Kidney capillary endothelial cell (primary cell): Measurements from ENCODE around the gene STK17B.

Source experiments
- DNase-seq: peaks from one replicate; pipeline ENCODE4 v3.0.0-alpha.2; 2018; ENCODE audit warnings: low spot score

The STK17B gene

DNA sequence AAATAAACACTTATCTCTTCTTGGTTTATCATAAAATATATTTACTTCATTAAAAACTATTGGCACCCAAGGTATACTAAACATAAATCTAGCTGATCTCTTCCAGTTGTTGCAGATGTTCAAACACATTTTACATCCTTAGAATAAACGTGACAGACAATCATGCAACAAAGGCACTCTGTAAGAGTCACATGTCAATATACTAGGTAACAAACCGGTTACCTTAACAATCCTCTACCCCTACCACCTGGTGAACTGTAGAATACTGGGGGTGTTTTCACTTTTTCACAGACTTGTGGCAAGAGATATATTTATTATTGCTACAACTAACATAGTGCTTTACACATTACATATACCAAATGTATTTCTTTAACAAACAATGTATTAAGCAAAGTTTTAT, 15.8 kb downstream of the STK17B start:
- DNase-seq = no peak

DNA sequence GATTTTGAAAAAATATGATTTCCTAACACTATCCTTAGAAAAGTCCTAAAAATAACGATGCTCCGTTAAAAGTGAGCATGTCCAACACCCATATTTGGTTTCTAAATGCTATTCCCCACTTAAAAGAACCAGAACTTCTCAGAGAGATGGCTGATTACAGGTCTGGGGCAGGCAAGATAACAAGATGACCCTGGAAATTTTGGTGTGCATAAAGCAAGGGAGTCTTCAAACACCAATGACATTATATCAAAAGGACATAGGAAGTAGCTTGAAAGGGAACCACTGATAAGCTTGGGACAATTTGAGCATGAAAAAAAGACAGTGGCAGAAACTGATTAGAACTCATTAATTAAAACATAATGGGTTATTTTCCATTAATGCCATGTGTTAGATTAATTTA, 17.9 kb downstream of the STK17B start:
- DNase-seq = no peak

DNA sequence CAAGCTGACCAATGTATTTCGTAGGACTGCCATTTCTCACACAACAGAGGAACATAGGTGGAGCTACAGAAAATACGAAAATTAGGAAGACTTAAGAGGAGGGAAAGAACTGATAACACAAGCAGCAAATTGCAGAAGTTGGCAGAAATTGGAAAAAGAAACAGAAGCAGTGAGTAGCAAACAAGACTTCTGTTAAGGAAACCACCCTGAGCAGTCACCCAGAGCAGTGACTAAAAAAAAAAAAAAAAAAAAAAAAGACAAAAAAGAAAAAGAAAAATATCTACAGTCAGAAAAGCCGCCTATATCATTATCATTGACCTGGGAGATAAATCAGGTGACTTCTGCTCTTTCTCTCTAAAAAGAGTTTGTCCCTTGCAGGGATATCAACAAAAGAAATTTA, 21.4 kb downstream of the STK17B start:
- no peak for DNase-seq

DNA sequence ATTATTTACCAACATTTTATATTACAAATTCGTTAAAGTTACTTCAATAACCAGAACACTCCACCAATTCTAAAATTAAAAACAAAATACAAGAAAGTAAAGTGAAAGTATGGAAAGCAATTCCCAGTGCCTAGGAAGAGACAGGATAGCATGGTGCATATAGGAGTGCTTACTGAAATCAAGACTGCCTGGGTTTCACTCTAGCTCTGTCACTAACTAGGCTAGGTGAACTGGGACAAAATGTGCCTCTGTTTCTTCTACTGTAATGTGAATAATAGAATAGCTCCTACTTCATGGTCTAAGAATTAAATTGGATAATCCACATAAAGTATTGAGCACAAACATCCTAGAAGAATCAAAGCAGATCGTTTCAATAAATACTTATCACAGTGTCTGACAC, 22.6 kb downstream of the STK17B start:
- DNase-seq = no peak

DNA sequence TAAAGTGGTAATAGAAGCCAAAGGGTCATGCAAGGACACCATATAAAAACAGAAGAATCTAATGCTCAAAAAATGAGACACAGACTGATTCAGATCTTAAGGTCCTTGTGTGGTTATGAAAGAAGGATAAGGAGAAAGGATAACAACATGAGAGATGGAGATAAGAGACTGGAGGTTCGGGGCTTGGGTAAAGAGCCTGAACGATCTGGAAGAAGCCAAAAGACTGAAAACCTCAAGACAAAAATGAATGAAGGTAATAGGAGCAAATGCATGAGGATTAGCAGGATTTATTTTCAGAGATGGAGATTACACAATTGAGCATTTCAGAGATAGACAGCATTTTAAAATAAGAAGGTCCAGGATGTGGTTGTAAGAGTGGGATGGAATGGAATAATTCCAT, 26.1 kb downstream of the STK17B start:
- DNase-seq = no peak

DNA sequence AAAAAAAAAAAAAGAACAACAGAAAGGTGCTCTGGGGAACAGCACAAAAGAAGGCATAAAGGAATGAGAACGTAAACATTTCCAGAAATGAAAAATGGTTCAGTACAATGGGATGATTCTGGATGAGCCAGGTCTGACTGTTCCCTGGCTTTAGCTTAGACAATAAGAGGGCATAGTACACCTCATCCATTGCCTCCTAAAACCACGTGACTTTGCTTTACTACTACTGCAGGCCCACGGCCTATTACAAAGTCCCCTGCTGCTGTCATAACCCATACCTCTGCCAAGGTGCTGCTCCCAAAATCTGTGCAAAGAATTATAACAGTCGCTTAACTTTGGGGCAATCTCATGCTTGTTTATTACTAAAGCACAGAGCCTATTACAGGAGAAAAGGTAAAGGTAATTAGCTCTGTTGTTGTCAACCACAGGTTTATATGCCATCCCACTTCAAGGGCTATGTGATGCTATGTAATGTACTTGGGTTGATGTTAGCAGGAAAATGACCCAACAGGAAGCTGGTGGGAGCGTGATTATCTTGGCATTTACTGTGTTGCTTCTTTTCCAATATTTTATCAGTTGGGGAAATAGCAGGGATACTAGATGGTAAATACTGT, 26.8 kb downstream of the STK17B start:
- no peak for DNase-seq

DNA sequence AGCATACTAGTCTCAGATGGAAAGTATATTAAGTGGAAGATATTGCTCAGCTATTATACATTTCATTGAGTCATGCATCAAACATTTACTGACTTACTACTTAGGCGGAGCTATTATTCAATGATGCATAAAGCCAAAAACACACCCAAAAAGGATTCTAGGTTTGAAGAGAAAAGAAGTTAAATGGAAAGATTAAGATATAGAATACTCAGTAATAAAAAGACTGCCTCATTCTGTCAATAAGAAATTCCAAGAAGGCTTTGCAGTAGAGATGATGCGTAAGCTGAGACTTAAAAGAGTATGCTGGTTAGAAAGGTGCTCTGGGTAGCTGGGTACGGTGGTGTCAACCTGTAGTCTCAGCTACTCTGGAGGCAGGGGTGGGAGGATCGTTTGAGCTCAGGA, 27.6 kb downstream of the STK17B start:
- no peak for DNase-seq

DNA sequence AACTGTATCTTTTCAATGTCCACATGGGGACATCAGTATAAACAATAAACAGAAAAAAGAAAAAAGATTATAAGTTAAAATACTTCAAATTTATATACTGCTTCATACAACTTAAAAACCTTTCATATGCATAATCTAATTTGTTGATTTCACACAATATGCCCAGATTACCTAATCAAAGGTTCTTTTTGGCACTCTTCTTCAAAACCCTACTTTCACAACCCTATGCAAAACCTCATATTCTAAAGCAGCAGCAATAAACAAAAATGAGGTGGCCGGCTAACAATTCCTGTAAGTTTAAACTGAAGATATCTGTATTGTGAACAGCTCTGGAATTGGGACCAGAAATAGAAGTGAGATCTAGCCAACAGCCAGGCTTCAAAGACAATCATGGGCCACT, 28.6 kb downstream of the STK17B start:
- DNase-seq = no peak

DNA sequence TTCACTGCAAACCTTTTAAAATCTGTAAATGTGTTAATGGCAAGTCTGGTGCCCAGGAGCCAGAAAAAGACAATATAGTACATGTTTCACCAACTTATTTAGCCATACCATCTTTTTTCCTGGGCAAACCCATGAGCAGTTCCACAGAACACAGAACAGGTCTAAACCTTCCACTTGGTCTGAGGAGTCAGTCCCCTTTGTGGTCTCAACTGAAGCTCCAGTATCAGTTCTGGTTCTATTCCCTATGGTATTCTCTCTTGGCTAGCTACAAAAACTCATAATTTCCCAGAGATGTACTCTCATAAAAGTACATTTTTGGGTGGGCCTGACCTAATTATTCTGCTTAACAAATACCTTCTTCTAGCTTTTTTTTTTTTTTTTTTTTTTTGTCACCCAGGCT, 31.2 kb downstream of the STK17B start:
- no peak for DNase-seq

DNA sequence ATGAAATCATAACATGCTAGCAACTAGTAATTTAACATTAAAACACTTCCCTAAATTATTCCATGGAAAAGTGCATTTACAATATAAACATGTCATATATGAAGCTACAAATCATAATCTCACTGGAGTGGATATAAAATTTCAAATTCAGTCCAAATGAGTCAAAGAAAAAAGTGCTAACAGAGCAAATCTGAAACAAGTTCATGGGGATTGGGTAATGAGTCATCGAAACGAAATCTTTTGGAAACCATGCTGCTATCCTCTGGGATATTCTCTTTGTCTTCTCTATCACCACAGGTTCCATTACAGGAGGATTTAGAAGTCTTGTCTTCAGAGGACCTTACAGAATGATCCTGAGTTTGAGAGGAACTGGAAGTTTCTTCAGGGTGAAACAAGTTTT, 34.1 kb downstream of the STK17B start:
- no peak for DNase-seq

DNA sequence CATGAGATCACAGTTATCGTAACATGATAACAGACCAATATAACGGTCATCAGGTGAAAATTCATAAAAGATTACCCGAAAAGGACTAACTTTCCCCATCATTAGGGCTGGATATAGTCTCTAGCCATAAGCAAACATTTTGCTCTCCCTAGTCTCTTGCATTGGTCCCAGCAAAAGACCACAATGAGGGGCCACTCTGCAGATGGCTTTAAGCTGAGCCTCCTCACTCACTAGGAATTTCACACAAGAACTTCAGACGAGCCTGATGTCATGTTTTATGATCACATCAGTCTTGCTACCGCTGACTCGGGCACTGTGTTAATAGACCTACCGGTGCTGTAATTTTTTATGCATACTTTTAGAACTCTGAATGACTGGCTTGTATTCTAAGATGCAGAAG, 35.2 kb downstream of the STK17B start:
- DNase-seq = no peak

DNA sequence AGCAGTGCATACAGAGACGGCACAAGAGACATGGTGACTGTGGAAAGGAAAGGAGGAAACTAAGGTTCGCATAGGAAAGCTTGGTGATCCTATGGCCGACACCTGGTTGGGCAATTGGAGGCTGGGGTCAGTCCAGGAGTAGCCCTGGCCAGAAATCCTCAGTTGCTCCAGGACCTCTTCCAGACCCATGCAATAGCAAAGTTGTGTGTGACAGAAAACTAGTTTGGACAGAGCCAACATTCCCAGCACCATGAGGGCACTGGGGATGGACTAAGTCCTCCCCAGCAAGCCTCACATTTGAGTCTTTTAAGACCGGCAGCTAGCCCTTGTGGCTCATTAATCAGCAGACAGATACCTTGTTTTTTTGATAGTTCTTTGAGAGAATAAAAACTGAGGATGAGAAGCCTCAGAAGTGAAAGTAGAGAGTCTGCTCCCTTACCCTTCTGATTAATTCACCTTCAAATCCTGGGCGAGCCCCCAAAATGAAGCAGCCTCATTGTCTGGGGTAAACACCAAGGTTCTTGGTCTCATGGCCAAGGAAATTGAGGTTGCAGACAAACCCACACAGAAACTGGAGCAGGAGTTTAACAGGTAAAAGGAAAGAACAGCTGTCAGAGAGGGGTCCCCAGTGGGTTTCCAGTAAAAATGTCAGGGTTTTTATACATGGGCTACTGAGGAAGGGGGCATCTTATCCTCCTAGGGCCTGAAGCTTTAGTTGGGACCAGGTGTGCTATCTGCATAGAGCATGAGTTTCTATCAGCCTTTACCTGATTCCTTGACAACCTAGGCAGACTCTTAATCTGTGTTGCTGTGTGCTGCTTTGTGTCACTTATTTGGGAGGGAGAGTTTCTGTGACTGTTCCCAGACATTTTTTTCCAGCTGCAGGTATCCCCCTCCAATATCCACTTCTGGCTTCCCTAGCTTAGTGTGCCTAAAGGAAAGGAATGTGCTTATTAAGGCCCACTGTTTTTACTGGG, 39.1 kb downstream of the STK17B start:
- no peak for DNase-seq

DNA sequence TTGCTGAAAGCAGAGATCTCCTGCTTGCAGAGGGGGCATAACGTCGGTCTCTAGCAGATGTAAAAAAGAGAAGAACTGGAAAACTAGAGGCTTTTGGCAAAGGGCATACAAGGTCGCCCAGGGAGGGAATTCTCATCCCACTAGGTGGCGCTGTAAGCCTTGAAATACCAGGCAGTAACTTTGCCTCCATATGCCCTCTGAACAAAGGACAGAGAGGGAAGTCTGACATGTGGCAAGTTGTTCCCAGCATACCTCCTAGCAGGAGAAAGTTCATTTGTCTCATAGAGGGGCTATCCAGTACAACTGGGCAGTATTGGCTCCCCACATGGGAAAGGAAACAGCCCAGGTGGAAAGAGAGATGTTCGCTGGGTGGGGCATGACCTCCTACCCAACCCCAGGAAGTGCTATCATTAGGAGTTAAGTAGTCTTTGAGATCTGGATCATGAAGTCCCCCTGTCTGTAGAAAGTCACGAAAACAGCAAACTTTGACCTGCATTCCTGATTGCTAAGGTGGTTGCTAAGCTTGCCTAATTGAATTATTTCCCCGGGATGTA, 39.9 kb downstream of the STK17B start:
- no peak for DNase-seq

DNA sequence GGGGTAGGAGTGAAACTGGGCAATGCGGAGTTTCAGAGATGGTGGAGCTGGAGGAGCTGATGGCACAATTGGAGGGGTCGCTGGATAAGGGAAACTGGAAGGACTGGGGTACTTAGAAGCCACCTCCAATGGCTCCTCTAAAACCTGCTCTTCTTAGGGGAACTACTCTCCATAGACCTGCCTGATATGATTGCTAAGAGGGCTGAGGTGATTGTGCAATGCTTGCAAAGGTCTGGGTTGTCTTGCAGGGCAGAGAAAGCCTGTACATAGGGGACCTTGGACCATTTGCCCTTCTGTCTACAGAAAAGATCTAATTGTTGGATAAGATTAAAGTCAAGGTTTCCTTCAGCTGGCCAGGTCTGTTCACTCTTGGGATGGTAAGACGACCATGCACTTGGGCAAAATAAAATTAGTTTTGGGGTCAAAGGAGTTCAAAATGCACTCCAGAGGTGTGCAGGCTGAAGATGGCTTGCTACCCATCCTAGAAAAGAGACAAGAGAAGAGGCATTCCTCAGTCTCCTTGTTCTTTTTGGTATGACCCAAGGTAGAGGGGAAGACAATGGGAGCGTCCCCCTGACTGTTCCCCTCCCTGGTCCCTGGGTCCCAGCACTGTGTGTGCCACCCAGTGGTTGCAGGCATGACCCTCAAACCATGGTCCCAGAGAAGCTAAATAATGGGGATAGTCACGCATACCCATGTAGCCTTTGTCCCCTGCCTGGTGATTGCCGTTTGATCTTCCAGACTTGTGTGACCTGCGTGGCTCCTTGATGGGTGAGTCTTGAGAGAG, 41.1 kb downstream of the STK17B start:
- no peak for DNase-seq

DNA sequence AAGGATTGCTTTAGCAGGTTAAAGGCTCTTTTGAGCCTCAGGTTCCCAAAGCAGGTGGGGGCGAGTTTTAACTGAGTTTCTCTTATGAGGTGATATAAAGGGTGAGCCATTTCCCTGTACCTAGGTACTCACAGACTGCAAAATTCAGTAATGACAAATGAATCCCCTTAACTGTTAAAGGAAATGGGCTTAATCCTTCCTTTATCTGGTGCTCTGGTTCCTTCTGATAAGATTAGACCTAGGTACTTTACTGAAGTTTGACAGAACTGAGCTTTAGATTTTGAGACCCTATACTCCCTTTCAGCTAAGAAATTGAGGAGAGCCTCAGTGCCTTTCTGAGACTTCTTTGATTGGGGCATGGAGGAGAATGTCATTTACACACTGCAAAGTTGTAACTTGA, 42.6 kb downstream of the STK17B start:
- no peak for DNase-seq

DNA sequence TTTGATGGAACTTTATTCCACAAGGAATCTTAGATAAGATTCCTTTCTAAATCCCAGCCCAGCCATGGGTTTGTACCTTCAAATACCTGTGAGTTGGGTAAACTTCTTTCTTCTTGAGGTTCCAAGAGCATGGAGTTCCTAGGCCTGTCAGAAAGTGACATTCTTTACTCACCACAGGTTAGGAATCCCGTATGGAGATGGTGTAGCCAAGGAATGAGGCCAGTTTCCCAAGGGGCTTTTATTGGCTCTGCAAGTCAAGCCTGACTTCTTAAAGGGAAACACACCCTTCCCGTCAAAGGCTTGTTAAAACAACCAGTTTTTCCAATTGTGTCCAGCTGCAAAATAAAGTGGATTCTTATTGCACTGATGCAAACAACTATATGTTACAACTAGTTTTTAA, 45.8 kb downstream of the STK17B start:
- no peak for DNase-seq

DNA sequence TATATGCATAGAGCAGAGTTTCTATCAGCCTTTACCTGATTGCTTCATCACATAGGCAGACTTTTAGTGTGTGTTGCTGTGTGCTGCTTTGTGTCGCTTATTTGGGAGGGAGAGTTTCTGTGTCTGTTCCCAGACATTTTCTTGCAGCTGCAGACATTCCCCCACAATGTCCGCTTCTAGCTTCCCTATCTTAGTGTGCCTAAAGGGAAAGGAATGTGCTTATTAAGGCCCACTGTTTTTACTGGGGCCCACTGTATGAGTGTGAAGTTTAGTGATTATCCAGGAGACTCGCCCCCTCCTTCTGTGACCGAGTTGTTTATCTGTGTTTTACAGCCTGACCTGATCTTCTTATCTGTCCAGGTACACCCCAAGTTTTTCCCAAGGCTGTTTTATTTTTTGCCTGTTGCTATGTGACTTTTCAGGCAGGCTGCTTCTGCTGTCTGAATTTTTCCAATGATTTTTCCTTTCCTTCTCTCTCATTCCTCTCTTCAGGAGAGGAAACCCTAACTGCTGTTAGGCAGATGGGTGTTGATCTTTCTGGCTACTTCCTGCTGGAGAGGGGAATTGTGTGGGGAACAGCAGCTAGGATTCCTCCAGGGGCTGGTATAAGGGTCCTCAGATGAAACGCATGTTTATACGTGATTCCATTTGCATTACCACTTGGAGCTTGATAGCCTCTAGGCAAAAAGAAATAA, 47.6 kb downstream of the STK17B start:
- no peak for DNase-seq

DNA sequence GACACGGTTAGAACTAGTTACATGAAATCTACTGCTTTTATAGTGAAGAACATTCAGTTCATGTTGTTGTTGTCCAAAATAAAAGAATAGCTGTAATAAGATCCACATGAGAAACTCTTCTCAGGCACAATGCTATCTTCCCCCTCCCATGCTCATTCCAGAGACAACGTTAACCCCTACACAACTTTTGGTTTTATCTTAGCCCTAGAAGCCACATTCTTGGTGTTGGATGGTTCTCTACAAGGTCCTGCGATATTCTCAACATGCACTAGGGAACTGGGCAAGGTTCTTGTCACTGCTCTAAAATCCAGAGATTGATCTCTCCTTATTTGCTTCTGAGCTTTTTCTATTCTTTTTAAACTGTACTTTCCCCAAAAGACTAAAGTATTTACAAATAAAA, 51.5 kb downstream of the STK17B start:
- DNase-seq = no peak

DNA sequence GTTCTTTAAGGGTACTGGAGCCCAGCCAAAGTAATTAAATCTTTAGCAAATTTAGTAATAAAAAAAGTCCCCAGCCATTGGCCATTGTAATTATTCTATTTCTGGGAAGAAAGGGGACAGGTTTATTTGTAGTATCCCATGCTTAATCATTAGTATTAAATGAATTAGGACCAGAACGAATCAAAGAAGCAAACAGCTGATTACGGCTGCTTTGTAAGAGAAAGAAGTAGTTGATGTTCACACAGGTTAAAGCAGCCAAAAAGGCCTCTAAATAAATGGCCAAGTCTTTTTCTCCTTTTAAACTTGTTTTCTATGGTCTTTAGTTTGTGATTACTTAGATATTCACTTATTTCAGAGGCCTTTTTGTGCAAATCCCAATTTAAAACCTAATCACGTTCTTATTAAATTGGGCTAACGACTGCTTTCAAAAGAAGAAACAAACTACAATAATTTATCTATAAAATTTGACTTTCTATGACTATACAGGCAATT, 54.1 kb downstream of the STK17B start:
- no peak for DNase-seq

DNA sequence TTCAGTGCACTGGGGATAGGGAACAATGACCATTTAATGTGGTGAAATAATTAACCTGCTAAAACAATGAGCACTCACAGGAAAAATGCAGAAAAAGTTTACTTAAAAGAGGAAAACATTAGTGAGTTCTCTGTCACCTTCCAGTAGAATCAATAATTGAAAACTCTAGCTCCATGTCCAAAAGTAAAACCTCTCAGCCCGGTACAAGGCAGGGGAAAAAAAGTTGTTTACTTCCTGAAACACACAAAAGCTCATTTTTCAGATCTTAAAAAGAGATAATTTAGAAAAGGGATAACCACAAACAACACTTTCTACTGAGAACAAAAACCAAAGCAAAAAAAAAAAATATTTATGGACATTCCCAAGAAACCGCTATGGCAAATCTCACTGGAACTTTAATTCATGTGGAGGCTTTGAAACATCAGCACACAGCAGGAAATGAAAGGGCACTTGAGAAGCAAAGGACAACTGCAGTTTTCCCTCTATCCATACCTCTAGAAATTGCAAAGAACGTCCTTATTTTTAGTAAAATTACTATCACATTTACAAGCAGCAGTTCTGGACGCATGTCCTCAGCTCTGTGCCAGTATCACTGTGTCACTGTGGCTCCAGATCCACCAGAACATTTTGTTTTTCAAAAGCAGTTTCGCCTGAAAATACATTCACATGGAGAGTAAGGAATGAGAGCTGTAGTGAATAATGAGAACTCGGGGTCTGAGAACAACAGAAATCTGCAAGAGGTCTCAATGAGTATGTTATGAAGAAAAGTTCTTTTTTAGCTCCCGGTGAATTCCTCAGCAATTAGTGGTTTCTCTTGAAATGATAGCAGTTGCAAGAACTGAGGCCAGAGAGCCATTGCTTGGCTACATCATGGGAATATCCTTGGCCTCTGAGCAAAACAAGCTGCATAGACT, 58.1 kb downstream of the STK17B start:
- peak; percentile 11 for DNase-seq
